ENCODE data around the gene SLC6A16.

DNA sequence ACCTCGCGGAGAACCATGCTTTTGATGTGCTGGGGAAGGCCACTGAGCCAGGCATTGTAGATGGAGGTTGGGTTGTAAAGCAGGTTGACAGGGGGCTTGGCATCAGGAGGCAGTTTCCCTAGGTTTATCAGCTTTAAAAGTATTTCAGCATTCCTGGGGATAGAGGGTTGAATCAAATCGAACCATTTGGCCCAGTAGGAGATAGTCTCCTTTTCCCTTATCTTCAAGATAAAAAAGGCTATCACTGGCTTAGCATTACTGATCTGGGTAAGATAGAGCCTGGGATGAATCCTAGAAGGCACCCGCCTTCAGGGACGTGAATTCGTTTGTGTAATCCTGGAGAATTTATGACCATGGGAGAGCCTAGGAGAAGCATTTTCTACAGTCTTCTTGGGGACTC is 30.6 kb downstream of the SLC6A16 start:
- no peak for TF ChIP-seq POLR2A (IDR thresholded peaks at IDR 0.05)
- TF ChIP-seq, protein P1, sequence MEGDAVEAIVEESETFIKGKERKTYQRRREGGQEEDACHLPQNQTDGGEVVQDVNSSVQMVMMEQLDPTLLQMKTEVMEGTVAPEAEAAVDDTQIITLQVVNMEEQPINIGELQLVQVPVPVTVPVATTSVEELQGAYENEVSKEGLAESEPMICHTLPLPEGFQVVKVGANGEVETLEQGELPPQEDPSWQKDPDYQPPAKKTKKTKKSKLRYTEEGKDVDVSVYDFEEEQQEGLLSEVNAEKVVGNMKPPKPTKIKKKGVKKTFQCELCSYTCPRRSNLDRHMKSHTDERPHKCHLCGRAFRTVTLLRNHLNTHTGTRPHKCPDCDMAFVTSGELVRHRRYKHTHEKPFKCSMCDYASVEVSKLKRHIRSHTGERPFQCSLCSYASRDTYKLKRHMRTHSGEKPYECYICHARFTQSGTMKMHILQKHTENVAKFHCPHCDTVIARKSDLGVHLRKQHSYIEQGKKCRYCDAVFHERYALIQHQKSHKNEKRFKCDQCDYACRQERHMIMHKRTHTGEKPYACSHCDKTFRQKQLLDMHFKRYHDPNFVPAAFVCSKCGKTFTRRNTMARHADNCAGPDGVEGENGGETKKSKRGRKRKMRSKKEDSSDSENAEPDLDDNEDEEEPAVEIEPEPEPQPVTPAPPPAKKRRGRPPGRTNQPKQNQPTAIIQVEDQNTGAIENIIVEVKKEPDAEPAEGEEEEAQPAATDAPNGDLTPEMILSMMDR (IDR thresholded peaks at IDR 0.05): no peak
